GM11168 (cell line): ENCODE results near the gene CARD8.

Experiments
- in situ Hi-C: fragments of 300-500 bp; cut with MboI; formaldehyde crosslinking; loops from one replicate; pipeline ENCODE4 v1.12.0; 2022; ENCODE audit warnings: low sequenced_read_pairs; ENCODE audit not compliant: unreplicated experiment

Gene CARD8

GRCh38 chr19:48218997-48219396 lies 36.7 kb downstream of the CARD8 start:
- in situ Hi-C loops = no loop called here

- in situ Hi-C loops = no loop called here
Observed at GRCh38 chr19:48216933-48217332, 38.8 kb downstream of the CARD8 start.

GRCh38 chr19:48213959-48214358 lies 41.8 kb downstream of the CARD8 start:
- in situ Hi-C loops = no loop called here

- in situ Hi-C loops = no loop called here
Observed at GRCh38 chr19:48210005-48210404, 45.7 kb downstream of the CARD8 start.

- in situ Hi-C loops = no loop called here
Observed at GRCh38 chr19:48206397-48207093, 49.2 kb downstream of the CARD8 start.

- in situ Hi-C loops = no loop called here
Observed at GRCh38 chr19:48203794-48204628, 51.7 kb downstream of the CARD8 start.

- in situ Hi-C loops = no loop called here
Observed at GRCh38 chr19:48203222-48203793, 52.4 kb downstream of the CARD8 start.

GRCh38 chr19:48196933-48197665 lies 58.6 kb downstream of the CARD8 start:
- in situ Hi-C loops = loop anchor here (10.0 kb wide), 1 partner anchor 58 kb away; the partner anchor contains the start of gene CARD8

GRCh38 chr19:48196321-48196763 lies 59.4 kb downstream of the CARD8 start:
- in situ Hi-C loops = loop anchor here (10.0 kb wide), 1 partner anchor 58 kb away; the partner anchor contains the start of gene CARD8

- in situ Hi-C loops = loop anchor here (10.0 kb wide), 1 partner anchor 60 kb away; the partner anchor contains the start of gene CARD8
Observed at GRCh38 chr19:48194844-48195830, 60.6 kb downstream of the CARD8 start.

GRCh38 chr19:48194041-48194843 lies 61.5 kb downstream of the CARD8 start:
- in situ Hi-C loops = loop anchor here (10.0 kb wide), 1 partner anchor 61 kb away; the partner anchor contains the start of gene CARD8

- in situ Hi-C loops = loop anchor here (10.0 kb wide), 1 partner anchor 62 kb away; the partner anchor contains the start of gene CARD8
Observed at GRCh38 chr19:48192750-48193149, 63.0 kb downstream of the CARD8 start.

GRCh38 chr19:48190885-48191284 lies 64.8 kb downstream of the CARD8 start:
- in situ Hi-C loops = loop anchor here (10.0 kb wide), 1 partner anchor 64 kb away; the partner anchor contains the start of gene CARD8

GRCh38 chr19:48190288-48190884 lies 65.3 kb downstream of the CARD8 start:
- in situ Hi-C loops = loop anchor here (10.0 kb wide), 1 partner anchor 64 kb away; the partner anchor contains the start of gene CARD8

- in situ Hi-C loops = no loop called here
Observed at GRCh38 chr19:48186541-48186991, 69.1 kb downstream of the CARD8 start.

- in situ Hi-C loops = no loop called here
Observed at GRCh38 chr19:48186015-48186414, 69.7 kb downstream of the CARD8 start.

GRCh38 chr19:48183356-48183755 lies 72.4 kb downstream of the CARD8 start:
- in situ Hi-C loops = no loop called here
